GM20431 (cell line): ENCODE measurements around the gene CAMTA2.

Experiments used
- in situ Hi-C: fragments of 300-500 bp; cut with MseI, MboI; formaldehyde crosslinking; loops from one replicate; pipeline ENCODE4 v1.15.0; 2020; ENCODE audit warnings: low sequenced_read_pairs; ENCODE audit not compliant: unreplicated experiment

The CAMTA2 gene

GRCh38 chr17:4949321-4950074 is 38.0 kb downstream of the CAMTA2 start:
- in situ Hi-C loops: no loop called here

DNA sequence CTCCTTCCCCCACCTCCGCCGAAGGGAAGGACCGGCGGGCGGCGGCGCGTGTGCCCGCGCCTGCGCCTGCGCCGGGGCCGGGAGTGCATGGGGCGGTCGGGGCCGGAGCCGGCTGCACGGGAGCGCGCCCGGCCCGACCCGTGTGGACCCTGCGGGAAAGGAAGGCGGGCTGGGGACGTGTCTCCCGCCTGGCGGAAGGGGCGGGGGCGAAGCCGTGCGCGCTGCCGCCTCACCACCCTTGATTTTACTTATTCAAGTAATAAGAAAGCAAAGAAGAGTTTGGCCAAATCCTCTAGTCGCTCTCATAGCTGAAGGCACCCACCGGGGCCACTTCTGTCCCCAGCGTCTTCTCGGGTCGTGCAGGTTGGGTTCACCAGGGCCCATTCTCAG is 38.5 kb downstream of the CAMTA2 start:
- in situ Hi-C loops: no loop called here

GRCh38 chr17:4948166-4948930 is 39.1 kb downstream of the CAMTA2 start, which contains the start of gene PFN1:
PFN1 (minus strand) TSS chr17:4948530; CDS start chr17:4948394, 136 bp downstream.
- in situ Hi-C loops: no loop called here

DNA sequence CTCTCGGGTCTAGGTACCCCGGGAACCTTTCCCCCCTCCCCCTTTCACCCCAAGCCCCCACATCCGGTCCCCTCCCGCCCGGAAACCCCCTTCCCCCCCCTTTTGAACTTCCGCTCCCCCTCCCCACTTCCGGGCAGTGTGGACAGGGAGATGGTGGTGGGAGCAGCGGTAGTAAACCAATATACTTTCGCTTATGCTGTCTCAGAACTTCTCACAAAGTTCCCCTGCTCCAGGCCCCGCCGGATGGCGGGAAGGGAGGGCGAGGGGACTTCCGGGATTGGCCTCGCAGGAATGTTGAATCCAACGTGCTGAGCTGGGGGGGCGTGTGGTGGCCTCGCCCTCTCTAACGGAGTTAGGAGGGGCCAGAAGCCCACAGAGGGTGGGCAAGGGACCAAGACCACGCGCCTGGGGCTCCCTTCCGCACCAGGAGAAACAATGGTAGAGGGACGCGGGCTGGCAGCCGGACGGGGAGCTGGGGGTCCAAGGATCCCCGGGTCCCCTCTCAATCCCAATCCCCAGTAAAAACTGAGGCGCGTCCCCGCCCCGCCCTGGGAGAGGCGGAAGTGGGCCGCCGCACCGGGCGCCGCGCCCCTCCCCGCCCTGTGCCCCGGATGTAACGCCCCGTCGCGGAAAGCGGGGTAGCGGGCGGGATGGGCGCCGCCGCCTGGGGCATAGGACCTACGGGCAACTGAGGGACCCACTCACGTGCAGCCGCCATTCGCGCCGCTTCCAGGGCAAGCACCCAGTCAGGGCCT is 39.9 kb downstream of the CAMTA2 start:
- in situ Hi-C loops: no loop called here

- in situ Hi-C loops: no loop called here
These were observed 40.5 kb downstream of the CAMTA2 start for GRCh38 chr17:4947010-4947410.

- in situ Hi-C loops: no loop called here
These were observed 41.0 kb downstream of the CAMTA2 start for GRCh38 chr17:4946312-4946976.

- in situ Hi-C loops: no loop called here
These were observed 41.6 kb downstream of the CAMTA2 start for GRCh38 chr17:4945944-4946280.

- in situ Hi-C loops: no loop called here
These were observed 42.1 kb downstream of the CAMTA2 start for GRCh38 chr17:4945176-4945943.

- in situ Hi-C loops: no loop called here
These were observed 42.8 kb downstream of the CAMTA2 start for GRCh38 chr17:4944554-4945175.

DNA sequence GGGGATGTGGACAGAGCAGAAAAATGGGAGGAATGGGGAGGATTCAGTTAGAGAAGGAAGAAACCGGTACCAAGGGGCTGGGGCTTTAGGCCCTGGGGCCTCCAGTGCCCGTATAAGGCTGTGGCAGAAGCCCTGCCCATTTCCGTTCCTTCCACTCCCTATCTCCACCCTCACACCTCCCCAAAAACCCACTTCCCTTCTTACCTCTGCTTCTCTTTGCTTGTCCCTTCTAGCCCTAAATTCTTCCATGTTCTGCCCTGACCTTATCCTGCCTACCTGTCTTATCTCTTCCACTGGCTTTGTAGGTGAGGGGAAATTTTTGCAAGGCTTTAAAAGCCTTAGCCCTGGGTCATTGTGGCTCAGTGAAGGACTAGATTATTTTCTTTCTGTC is 43.3 kb downstream of the CAMTA2 start:
- in situ Hi-C loops: no loop called here

DNA sequence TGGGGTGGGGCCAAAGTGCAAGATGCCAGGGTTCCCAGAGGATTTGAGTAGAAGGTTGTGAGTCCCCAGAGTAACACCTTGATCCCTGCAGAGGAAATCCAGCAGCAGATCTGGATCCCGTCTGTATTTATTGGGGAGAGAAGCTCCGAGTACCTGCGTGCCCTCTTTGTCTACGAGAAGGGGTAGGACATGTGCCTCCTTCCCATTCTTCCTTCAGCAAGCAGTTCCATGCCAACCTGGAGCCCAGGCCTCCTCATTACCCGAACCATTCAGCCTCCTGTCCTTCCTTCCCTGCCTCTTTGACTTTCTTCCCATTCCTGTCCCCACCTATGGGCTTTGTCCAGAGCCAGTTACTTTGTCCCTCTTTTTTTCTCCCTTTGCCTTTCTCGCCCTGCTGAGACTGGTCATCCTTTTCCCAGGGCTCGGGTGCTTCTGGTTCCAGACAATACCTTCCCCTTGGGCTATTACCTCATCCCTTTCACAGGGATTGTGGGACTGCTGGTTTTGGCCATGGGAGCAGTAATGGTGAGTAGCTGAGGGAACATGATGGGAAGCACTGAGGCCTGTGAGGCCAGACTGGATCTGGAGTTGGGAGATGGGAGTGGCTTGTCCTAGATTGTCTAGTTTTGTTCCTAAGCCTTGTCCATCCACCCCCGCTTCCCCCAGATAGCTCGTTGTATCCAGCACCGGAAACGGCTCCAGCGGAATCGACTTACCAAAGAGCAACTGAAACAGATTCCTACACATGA is 44.5 kb downstream of the CAMTA2 start:
- in situ Hi-C loops: no loop called here

GRCh38 chr17:4941319-4941610 is 46.2 kb downstream of the CAMTA2 start:
- in situ Hi-C loops: no loop called here

DNA sequence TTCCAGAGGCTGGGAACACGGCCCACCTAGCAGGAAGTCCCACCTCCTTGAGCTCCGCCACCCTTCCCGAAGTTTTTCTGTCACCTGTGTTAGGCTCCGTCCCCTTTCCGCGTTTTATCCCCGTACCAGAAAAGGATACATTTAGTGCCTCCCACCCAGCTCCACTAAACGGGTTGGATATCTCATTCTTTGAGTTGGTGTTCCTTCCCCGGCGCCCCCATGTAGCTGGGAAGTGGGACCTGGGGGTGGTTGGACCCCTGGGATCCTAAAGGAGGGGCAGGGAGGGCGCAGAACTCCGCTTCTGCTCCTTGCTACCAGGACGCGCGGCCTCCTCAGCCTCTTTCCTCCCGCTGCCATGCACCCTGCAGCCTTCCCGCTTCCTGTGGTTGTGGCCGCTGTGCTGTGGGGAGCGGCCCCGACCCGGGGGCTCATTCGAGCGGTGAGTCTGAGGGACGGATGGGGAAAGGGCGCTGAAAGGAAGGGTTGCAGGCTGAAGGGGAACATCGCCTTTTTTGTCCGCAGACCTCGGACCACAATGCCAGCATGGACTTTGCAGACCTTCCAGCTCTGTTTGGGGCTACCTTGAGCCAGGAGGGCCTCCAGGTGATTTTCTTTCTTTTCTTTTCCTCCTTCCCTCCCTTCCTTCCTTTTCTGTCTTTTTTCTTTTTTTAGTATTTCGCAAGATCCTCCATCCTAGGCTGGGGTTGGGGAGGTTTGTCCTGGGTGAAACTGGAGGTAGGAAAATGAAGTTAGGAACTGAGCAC is 46.7 kb downstream of the CAMTA2 start:
- in situ Hi-C loops: no loop called here

- in situ Hi-C loops: no loop called here
These were observed 47.5 kb downstream of the CAMTA2 start, which contains the start of the genes RNF167 and SLC25A11 for GRCh38 chr17:4939796-4940554. RNF167 (plus strand) TSS chr17:4940268; CDS start chr17:4940910, 642 bp downstream. SLC25A11 (minus strand) TSS chr17:4940046; CDS start chr17:4939910, 136 bp downstream.

- in situ Hi-C loops: no loop called here
These were observed 48.0 kb downstream of the CAMTA2 start for GRCh38 chr17:4939546-4939795.

DNA sequence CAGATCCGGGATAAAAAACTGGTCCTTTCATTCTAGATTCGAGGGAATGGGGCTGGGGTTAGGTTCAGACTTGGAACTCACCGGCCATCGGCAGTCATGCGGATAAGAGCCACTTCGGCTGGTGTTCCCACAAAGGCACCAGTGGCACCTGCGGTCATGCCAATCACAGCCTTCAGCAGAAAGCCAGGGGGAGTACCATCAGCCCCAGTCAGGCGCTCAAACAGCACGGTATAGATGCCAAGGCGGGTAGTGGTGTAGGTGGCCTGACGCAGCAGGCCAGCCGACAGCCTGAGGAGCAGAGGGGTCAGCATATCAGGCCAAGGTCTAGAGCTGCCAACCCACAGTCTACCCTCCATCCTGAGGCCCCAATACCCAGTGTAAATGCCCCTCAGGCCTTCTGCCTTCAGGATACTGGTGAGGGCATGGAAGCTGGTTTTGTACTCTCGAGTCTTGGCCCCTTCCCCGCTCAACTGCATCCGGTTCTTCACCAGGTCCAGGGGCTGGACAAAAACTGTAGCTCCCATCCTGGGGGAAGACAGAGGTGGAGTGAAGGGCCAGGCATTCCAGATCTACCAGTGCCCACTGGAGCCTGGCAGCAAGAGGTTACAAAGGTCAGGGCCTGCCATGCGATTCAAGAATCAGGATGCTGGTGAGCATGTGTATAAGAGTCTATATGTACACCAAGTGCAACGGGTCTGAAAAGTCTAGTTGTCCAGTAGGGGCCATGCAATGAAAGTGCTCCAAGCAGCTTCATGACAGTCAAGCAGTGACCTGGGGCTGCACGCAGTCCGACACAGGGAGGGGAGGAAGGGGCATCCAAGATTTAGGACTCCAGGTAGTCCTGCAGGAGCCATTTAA is 48.6 kb downstream of the CAMTA2 start:
- in situ Hi-C loops: no loop called here
